NB4 (cell line): ENCODE results near the gene DUOX1.

ENCODE experiments used
- CTCF ChIP-seq: IDR thresholded peaks from one replicate; pipeline ENCODE4 v1.5.1; 2012; ENCODE audit warnings: low read depth, low read length
- POLR2A ChIP-seq: IDR thresholded peaks from 2 replicates; pipeline ENCODE4 v1.6.1; 2011; ENCODE audit warnings: mild to moderate bottlenecking; ENCODE audit not compliant: insufficient read length; ENCODE audit errors: extremely low read depth

DNA sequence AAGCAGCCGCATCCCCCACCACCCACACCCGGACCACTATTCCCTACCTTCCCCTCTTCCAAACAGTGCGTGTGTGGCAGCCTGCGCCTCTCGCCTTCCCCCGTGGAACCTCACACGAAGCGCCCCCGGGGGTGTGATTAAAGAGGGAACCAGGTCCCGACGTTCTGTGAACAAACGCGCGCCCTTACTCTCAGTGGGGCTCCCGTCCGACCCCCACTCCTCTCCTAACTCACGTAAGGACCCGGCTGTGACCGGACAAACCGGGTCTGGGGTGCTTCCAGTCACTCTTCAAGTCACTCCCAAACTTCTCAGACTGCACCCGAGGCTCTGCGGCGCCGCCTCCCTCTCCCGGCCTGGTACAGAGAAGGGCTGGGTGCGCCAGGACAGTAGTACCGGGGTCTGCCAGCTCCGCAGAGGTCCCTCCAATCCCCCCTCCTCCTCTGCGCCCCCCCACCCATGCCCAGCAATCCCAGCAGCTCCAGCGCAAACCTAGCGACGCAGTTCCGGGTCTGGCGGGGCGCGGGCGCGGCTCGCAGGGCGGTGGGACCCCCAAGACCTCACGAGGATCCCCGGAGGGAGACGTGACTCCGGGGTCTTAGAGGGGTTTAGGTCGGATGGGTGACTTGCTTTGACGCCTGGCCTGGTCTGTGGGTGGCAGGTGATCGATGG lies 689 bp upstream of the DUOX1 start:
- TF ChIP-seq CTCF (no peak), POLR2A (no peak)
